Prostate gland (tissue), 2 donors: Measurements from ENCODE around the gene DSCAM. TPM values are rescaled to one million over a fixed set of nuclear protein-coding genes. Genes with fewer than 3 reads are reported as not detected.

Source experiments
- DNase-seq: peaks from one replicate; pipeline ENCODE4 v3.0.0-alpha.2; 2019; ENCODE audit warnings: low spot score
- H3K27ac ChIP-seq, 2 donors: fragments of 200-600 bp; sonication (generic); 2 replicates each; pipeline ENCODE4 v1.5.1; 2017 to 2019
- H3K27me3 ChIP-seq: fragments of 200-600 bp; sonication (generic); replicated peaks from 2 replicates; pipeline ENCODE4 v1.5.1; 2019; ENCODE audit not compliant: insufficient read depth
- H3K36me3 ChIP-seq, 2 donors: fragments of 200-600 bp; sonication (generic); 1 replicate in 1 of 2; 2 replicates in 1 of 2; pipeline versions ENCODE4 v1.5.1 to v1.8.1; 2017 to 2019
- H3K4me1 ChIP-seq: fragments of 200-600 bp; sonication (generic); replicated peaks from 2 replicates; pipeline ENCODE4 v1.5.1; 2019
- H3K4me3 ChIP-seq, 2 donors: fragments of 200-600 bp; sonication (generic); 2 replicates each; pipeline ENCODE4 v1.5.1; 2017 to 2019
- H3K9me3 ChIP-seq: fragments of 200-600 bp; sonication (generic); 2 replicates; pipeline ENCODE4 v1.5.1; 2017
- CTCF ChIP-seq, 4 experiments: fragments of 200-600 bp in 2 of 4; fragments of 450-650 bp in 2 of 4; sonication (generic) in 2 of 4; IDR thresholded peaks; 1 replicate in 3 of 4; 2 replicates in 1 of 4; pipeline ENCODE4 v1.5.1; 2016 to 2019; ENCODE audit warnings: antibody characterized with exemption in 4 of 4, mild to moderate bottlenecking in 2 of 4, moderate library complexity in 2 of 4
- POLR2A ChIP-seq: fragments of 450-650 bp; IDR thresholded peaks from one replicate; pipeline ENCODE4 v1.6.1; 2016; ENCODE audit warnings: antibody characterized with exemption, mild to moderate bottlenecking
- POLR2AphosphoS5 ChIP-seq: sonication (generic); formaldehyde crosslinking; IDR thresholded peaks from one replicate; pipeline ENCODE4 v1.6.1; 2017; ENCODE audit warnings: antibody characterized with exemption
- WGBS: methylation state at CpG from one replicate; pipeline ENCODE4 v1.1.5; 2018; 5-methylcytosine and 5-hydroxymethylcytosine counted together
- intact Hi-C: fragments of 100-400 bp; cut with DNase I; formaldehyde crosslinking; loops from one replicate; pipeline ENCODE4 v1.14.2; 2022
- total RNA-seq, 2 donors: library from RNA; depleted of rRNA; stranded (reverse); fragments of >200 nt; gene quantifications; one replicate each; pipeline ENCODE4 v1.1.0, GENCODE V29; 2016

DSCAM gene
- total RNA-seq, 2 donors from 2014 or later: under 0.01 to 1.6 TPM

GRCh38 chr21:40173816-40174215 is 673.1 kb downstream of the DSCAM start:
- no peak for DNase-seq
- no peak overlapping the region for H3K4me3 ChIP-seq
- no peaks in the 10 kb centered on the region for H3K9me3 ChIP-seq
- no peak for TF ChIP-seq CTCF (IDR thresholded peaks at IDR 0.05)
- TF ChIP-seq POLR2AphosphoS5: no peak
- no peak for TF ChIP-seq POLR2A
- 87% methylated on average over 6 of the region's 6 CpGs for WGBS
- no peaks in the 10 kb centered on the region for H3K36me3 ChIP-seq
- intact Hi-C loops: no loop called here
- no peak overlapping the region for H3K27ac ChIP-seq
- H3K4me1 ChIP-seq: no peaks in the 10 kb centered on the region
- peaks cover 1% of the 10 kb centered on the region for H3K27me3 ChIP-seq

GRCh38 chr21:40169971-40170370 is 677.0 kb downstream of the DSCAM start:
- H3K36me3 ChIP-seq: no peaks in the 10 kb centered on the region
- no peaks in the 10 kb centered on the region for H3K4me1 ChIP-seq
- intact Hi-C loops: no loop called here
- no peak overlapping the region for H3K4me3 ChIP-seq
- WGBS: 96% methylated on average over 11 of the region's 11 CpGs
- TF ChIP-seq POLR2AphosphoS5 (no peak), CTCF (IDR thresholded peaks at IDR 0.05) (no peak), POLR2A (no peak)
- H3K27ac ChIP-seq: no peak overlapping the region
- H3K27me3 ChIP-seq: no peaks in the 10 kb centered on the region
- no peaks in the 10 kb centered on the region for H3K9me3 ChIP-seq
- no peak for DNase-seq

- DNase-seq: no peak
- intact Hi-C loops: no loop called here
- Histone ChIP-seq H3K27ac (no peak overlapping the region), H3K36me3 (no peaks in the 10 kb centered on the region), H3K9me3 (no peaks in the 10 kb centered on the region), H3K4me1 (no peaks in the 10 kb centered on the region), H3K4me3 (no peak overlapping the region), H3K27me3 (no peaks in the 10 kb centered on the region)
- no peak for TF ChIP-seq CTCF (IDR thresholded peaks at IDR 0.05)
- TF ChIP-seq POLR2AphosphoS5: no peak
- no peak for TF ChIP-seq POLR2A
- WGBS: 83% methylated on average over 6 of the region's 6 CpGs
Measured at GRCh38 chr21:40166291-40166843, 680.6 kb downstream of the DSCAM start.

- H3K27ac ChIP-seq: no peak overlapping the region
- TF ChIP-seq POLR2A (no peak), CTCF (IDR thresholded peaks at IDR 0.05) (no peak), POLR2AphosphoS5 (no peak)
- 79% methylated on average over 11 of the region's 11 CpGs for WGBS
- H3K4me1 ChIP-seq: no peaks in the 10 kb centered on the region
- no peak overlapping the region for H3K4me3 ChIP-seq
- no peaks in the 10 kb centered on the region for H3K36me3 ChIP-seq
- no peaks in the 10 kb centered on the region for H3K27me3 ChIP-seq
- H3K9me3 ChIP-seq: no peaks in the 10 kb centered on the region
- intact Hi-C loops: no loop called here
- no peak for DNase-seq
Measured at GRCh38 chr21:40165773-40166070, 681.2 kb downstream of the DSCAM start.

- DNase-seq: no peak
- Histone ChIP-seq H3K36me3 (no peaks in the 10 kb centered on the region), H3K27me3 (no peaks in the 10 kb centered on the region), H3K4me1 (no peaks in the 10 kb centered on the region), H3K4me3 (no peak overlapping the region), H3K27ac (no peak overlapping the region), H3K9me3 (no peaks in the 10 kb centered on the region)
- intact Hi-C loops: no loop called here
- 77% methylated on average over 10 of the region's 10 CpGs for WGBS
- no peak for TF ChIP-seq POLR2A
- no peak for TF ChIP-seq CTCF (IDR thresholded peaks at IDR 0.05)
- TF ChIP-seq POLR2AphosphoS5: no peak
Measured at GRCh38 chr21:40164905-40165772, 681.8 kb downstream of the DSCAM start.
